ENCODE measurements around the gene EP400.

Gene EP400

DNA sequence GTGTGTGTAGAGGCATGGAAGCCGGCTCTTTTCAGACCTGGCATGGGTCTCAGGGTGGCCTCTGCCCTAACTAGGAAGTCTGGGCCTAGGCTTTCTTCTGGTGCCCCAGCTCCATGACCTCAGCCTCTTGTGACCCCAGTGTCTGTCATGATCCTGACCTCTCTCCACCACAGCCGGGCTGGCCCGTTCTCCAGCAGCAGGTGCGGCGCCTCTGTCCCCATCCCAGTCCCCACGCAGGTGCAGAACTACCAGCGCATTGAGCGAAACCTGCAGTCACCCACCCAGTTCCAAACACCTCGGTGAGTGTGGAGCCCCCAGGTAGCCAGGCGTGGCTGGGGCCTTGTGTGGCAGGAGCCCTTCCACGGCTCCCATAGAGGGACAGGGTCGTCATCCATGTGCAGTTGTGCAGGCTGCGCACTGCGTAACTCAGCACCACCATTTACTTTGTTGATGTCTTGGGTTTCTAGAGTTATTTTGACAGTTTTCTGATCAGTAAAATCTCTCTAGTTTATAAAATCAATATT, 35.5 kb upstream of the EP400 start:
- DNase-seq (ENCODE audit: extremely low spot score), result no peak
- TF ChIP-seq SP1 (IDR thresholded peaks at IDR 0.05) (no peak), LEF1 (IDR thresholded peaks at IDR 0.05; ENCODE audit: borderline replicate concordance) (no peak)
- POLR2A ChIA-PET, result no interaction called here
- CTCF ChIA-PET, result no interaction called here

DNA sequence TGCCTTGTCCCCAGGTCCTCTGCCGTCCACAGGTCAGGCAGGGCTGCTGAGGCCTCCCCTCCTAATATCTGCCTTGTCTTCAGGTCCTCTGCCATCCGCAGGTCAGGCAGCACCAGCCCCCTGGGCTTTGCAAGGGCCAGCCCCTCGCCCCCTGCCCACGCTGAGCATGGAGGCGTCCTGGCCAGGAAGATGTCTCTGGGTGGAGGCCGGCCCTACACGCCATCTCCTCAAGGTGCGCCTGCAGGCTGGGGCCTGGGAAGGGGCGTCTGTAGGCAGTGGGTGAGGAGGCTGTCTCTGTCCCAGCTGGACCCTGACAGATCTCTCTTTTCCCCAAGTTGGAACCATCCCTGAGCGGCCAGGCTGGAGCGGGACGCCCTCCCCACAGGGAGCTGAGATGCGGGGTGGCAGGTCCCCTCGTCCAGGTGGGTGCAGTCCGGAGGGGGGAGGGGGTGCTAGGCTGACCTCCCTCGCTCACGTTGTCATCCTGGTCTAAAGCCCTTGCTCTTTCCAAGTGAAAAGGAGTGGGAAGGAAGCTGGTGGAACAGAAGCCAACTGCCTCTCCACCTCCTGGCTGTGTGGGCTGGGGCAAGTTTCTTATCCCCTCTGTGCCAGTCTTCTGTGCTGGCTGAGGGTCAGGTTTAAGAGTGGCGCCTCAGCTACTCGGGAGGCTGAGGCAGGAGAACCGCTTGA, 34.6 kb upstream of the EP400 start:
- TF ChIP-seq L3MBTL2 (conservative IDR thresholded peaks at IDR 0.05) (no peak), CTBP1 (IDR thresholded peaks at IDR 0.05; ENCODE audit: borderline replicate concordance) (no peak), ARNT (IDR thresholded peaks at IDR 0.05) (no peak), SP1 (IDR thresholded peaks at IDR 0.05) (no peak), BHLHE40 (IDR thresholded peaks at IDR 0.05; ENCODE audit: borderline replicate concordance) (no peak), TARDBP (IDR thresholded peaks at IDR 0.05) (no peak), FOXK2 (IDR thresholded peaks at IDR 0.05) (no peak), ZNF384 (IDR thresholded peaks at IDR 0.05) (no peak), HDGF (IDR thresholded peaks at IDR 0.05; ENCODE audit: borderline replicate concordance) (no peak), FOXM1 (IDR thresholded peaks at IDR 0.05; ENCODE audit: borderline replicate concordance) (no peak), FOXA1 (IDR thresholded peaks at IDR 0.05) (no peak), LEF1 (IDR thresholded peaks at IDR 0.05; ENCODE audit: borderline replicate concordance) (no peak), NFRKB (IDR thresholded peaks at IDR 0.05) (no peak), SUZ12 (IDR thresholded peaks at IDR 0.05) (no peak)
- TF ChIP-seq, protein P1, sequence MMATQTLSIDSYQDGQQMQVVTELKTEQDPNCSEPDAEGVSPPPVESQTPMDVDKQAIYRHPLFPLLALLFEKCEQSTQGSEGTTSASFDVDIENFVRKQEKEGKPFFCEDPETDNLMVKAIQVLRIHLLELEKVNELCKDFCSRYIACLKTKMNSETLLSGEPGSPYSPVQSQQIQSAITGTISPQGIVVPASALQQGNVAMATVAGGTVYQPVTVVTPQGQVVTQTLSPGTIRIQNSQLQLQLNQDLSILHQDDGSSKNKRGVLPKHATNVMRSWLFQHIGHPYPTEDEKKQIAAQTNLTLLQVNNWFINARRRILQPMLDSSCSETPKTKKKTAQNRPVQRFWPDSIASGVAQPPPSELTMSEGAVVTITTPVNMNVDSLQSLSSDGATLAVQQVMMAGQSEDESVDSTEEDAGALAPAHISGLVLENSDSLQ (IDR thresholded peaks at IDR 0.05), result no peak
- CTCF ChIA-PET, result no interaction called here
- DNase-seq (ENCODE audit: extremely low spot score), result no peak
- POLR2A ChIA-PET, result no interaction called here

DNA sequence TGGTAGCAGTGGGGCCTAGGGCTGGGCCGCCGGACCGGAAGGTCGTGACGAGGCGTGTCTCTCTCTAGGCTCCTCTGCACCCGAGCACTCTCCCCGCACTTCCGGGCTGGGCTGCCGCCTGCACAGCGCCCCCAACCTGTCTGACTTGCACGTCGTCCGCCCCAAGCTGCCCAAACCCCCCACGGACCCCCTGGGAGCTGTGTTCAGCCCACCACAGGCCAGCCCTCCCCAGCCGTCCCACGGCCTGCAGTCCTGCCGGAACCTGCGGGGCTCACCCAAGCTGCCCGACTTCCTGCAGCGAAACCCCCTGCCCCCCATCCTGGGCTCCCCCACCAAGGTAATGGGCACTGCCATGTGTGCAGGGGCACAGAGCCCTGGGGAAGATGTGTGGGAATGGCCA, 33.9 kb upstream of the EP400 start:
- ChIA-PET CTCF (no interaction called here), POLR2A (no interaction called here)
- no peak for DNase-seq (ENCODE audit: extremely low spot score)
- TF ChIP-seq ZNF384 (IDR thresholded peaks at IDR 0.05) (no peak), FOXA1 (IDR thresholded peaks at IDR 0.05) (no peak), NFRKB (IDR thresholded peaks at IDR 0.05) (no peak), LEF1 (IDR thresholded peaks at IDR 0.05; ENCODE audit: borderline replicate concordance) (no peak)

DNA sequence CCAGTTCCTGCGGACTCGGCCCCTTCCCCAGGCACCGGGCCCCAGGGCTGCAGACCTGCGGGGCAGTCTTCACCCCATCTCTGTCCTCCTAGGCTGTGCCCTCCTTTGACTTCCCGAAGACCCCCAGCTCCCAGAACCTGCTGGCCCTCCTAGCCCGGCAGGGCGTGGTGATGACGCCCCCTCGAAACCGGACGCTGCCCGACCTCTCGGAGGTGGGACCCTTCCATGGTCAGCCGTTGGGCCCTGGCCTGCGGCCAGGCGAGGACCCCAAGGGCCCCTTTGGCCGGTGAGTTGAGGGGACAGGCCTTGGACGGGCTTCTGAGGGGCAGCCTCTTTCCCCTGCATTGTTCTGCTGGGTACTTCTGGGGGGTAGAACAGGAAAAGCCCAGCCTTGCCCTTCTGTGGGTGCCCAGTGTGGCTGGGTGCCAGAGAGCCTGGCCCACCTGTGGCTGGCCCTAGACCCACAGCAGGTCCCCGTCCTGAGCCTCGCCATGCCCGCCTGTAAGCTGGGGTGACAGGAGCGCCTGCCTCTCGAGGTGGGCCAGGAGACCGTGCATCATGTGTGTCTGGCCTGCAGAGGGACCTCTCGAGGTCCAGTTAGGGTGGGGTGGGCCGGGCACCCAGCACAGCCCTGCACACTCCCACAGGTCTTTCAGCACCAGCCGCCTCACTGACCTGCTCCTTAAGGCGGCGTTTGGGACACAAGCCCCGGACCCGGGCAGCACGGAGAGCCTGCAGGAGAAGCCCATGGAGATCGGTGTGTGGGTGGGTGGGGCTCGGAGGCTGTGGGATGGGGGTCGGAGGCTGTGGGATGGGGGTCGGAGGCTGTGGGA, 33.2 kb upstream of the EP400 start:
- POLR2A ChIA-PET, result no interaction called here
- peak; percentile 41 for DNase-seq (ENCODE audit: extremely low spot score)
- CTCF ChIA-PET, result no interaction called here
- TF ChIP-seq SP1 (IDR thresholded peaks at IDR 0.05) (no peak), ARNT (IDR thresholded peaks at IDR 0.05) (no peak), TARDBP (IDR thresholded peaks at IDR 0.05) (no peak), ELF4 (IDR thresholded peaks at IDR 0.05) (no peak), FOXK2 (IDR thresholded peaks at IDR 0.05) (no peak), NFRKB (IDR thresholded peaks at IDR 0.05) (no peak), BHLHE40 (IDR thresholded peaks at IDR 0.05; ENCODE audit: borderline replicate concordance) (no peak), HDGF (IDR thresholded peaks at IDR 0.05; ENCODE audit: borderline replicate concordance) (no peak), LEF1 (IDR thresholded peaks at IDR 0.05; ENCODE audit: borderline replicate concordance) (no peak), CTBP1 (IDR thresholded peaks at IDR 0.05; ENCODE audit: borderline replicate concordance) (no peak), L3MBTL2 (conservative IDR thresholded peaks at IDR 0.05) (no peak), SUZ12 (IDR thresholded peaks at IDR 0.05) (no peak), ZNF384 (IDR thresholded peaks at IDR 0.05) (no peak), FOXA1 (IDR thresholded peaks at IDR 0.05) (no peak), FOXM1 (IDR thresholded peaks at IDR 0.05; ENCODE audit: borderline replicate concordance) (no peak)
- TF ChIP-seq, protein P1 (IDR thresholded peaks at IDR 0.05), result no peak

DNA sequence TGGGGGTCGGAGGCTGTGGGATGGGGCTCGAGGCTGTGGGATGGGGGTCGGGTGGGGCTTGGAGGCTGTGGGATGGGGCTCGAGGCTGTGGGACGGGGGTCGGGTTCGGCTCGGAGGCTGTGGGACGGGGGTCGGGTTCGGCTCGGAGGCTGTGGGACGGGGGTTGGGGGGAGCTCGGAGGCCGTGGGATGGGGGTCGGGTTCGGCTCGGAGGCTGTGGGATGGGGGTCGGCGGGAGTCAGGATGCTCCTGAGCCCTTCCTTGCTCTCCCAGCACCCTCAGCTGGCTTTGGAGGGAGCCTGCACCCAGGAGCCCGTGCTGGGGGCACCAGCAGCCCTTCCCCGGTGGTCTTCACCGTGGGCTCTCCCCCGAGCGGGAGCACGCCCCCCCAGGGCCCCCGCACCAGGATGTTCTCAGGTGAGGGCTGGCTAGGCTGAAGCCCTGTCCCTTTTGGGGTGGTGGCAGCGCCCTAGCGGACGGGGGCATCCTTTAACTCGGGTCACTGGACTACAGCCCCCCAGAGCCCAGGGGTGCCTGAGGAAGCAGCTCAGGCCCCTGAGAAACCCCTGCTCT, 32.5 kb upstream of the EP400 start:
- CTCF ChIA-PET, result no interaction called here
- POLR2A ChIA-PET, result no interaction called here
- TF ChIP-seq ELF4 (IDR thresholded peaks at IDR 0.05), result no peak
- no peak for TF ChIP-seq LEF1 (IDR thresholded peaks at IDR 0.05; ENCODE audit: borderline replicate concordance)
- no peak for DNase-seq (ENCODE audit: extremely low spot score)

DNA sequence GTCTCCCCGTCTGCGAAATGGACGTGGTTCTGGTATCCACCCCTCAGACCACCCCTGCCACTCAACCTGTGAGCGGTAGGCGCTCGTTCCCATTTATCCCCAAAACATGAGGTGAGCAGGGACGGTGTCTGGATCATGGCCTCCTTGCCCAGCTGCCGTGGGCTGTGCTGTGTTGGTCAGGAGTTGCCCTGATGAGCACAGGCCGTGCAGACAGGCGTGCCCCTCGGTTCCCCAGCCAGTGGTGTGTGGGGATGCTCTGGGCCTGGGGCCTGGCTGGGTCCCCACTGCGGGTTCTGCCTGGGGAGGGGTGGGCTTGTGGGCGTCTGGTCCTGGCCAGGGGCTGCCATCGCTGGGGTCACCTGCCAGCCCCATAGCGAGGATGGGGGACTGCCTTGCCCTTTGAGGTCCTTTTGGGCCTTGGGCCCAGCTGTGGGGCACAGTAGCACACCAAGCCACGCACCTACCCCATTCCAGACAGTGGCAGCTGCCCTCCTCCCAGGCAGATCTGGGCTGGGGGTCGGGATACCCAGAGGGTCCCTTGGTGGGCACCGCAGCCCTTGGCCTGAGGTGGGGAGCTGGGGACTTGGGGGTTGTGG, 31.9 kb upstream of the EP400 start:
- ChIA-PET POLR2A (no interaction called here), CTCF (no interaction called here)
- TF ChIP-seq FOXM1 (IDR thresholded peaks at IDR 0.05; ENCODE audit: borderline replicate concordance) (no peak), SUZ12 (IDR thresholded peaks at IDR 0.05) (no peak), ARNT (IDR thresholded peaks at IDR 0.05) (no peak), LEF1 (IDR thresholded peaks at IDR 0.05; ENCODE audit: borderline replicate concordance) (no peak), NFRKB (IDR thresholded peaks at IDR 0.05) (no peak), ZNF384 (IDR thresholded peaks at IDR 0.05) (no peak), SP1 (IDR thresholded peaks at IDR 0.05) (no peak), FOXK2 (IDR thresholded peaks at IDR 0.05) (no peak), FOXA1 (IDR thresholded peaks at IDR 0.05) (no peak), L3MBTL2 (conservative IDR thresholded peaks at IDR 0.05) (no peak), TARDBP (IDR thresholded peaks at IDR 0.05) (no peak), BHLHE40 (IDR thresholded peaks at IDR 0.05; ENCODE audit: borderline replicate concordance) (no peak), CTBP1 (IDR thresholded peaks at IDR 0.05; ENCODE audit: borderline replicate concordance) (no peak), HDGF (IDR thresholded peaks at IDR 0.05; ENCODE audit: borderline replicate concordance) (no peak), ELF4 (IDR thresholded peaks at IDR 0.05) (no peak)
- TF ChIP-seq, protein P1 (IDR thresholded peaks at IDR 0.05), result no peak
- no peak for DNase-seq (ENCODE audit: extremely low spot score)
